ENCODE results near the gene PXYLP1. TPM values are rescaled to one million over a fixed set of nuclear protein-coding genes. Genes with fewer than 3 reads are reported as not detected.
"Not testable (repeated sequence)": the region's sequence is repeated elsewhere in the genome, so short reads cannot be mapped to it uniquely, and the experiment has no call there.

The PXYLP1 gene
- total RNA-seq, 4 donors from 2014 or later, result 0.46 to 13.1 (median 2.2) TPM

- in situ Hi-C loops (cut with MboI; ENCODE audit: low sequenced_read_pairs in 4 of 4) (loop anchor here in 2 of 4 donors (10.0 to 25.0 kb wide), 3 partner anchors 54 to 576 kb away; partner anchors contain the start of genes ATP1B3 (in 1 of the 2) and ZBTB38 (in 1 of the 2)), intact Hi-C loops (cut with DNase I; ENCODE audit: low total_unique reads) (loop anchor here (2.0 to 5.0 kb wide), 3 partner anchors 51 to 426 kb away; partner anchors contain the start of gene RNF7)
- Histone ChIP-seq H3K36me3 (no peaks in the 10 kb centered on the region), H3K4me1 (peaks cover 4 to 10% of the 10 kb centered on the region in 2 donors), H3K4me3 (peak overlapping the region; percentile 65 to 80 (median 70)), H3K9me3 (no peaks in the 10 kb centered on the region), H3K27ac (peak overlapping the region; percentile 81 to 83 (median 82)), H3K27me3 (no peaks in the 10 kb centered on the region)
- no peak for TF ChIP-seq POLR2A (IDR thresholded peaks at IDR 0.05)
- no peak for TF ChIP-seq CTCF (IDR thresholded peaks at IDR 0.05 in 4 of 5, conservative IDR thresholded peaks at IDR 0.05 in 1 of 5)
- ATAC-seq, result no peak
- no peak for DNase-seq
Observed at GRCh38 chr3:141311170-141311495, 79.5 kb downstream of the PXYLP1 start.

DNA sequence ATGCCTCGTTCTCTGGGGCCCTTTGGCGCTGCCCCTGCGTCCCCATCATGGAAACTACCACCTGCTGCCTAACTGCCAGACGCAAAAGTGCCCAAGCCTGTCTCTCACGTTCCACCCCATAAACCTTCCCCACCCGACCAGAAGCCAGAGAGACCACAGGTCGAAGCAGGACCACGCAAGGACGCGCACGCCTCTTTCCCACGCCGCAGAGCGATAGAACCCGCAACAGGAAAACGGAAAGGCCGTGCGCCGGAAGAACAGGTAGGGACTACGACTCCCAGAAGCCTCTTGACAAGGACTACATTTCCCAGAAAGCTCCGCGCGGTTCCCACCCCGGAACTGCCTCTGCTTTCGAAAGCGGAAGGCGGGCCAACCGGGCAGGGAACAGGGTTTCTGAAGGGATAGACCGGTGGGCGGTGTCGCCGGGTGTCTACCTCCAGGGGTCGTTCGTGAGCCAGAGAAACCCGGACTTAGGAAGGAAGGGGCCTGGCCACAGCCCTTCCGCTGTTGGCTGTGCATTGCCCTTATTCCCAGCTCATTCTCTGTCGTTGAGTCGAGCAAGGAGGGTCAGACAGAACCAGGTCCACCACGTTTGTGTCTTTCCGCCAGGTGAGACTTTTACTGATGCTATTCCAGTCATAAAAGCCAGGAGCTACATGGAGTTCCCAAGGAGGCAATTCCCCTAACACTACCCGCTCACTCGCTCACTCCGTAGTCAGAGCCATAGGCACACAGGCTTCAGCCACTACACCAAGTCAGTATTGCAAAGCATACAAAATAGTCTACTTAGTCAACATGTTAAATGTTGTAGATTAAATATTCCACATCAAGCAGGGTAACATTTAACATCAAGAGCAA is 80.1 kb downstream of the PXYLP1 start:
- peak; percentile 99 to 100 for ATAC-seq
- Histone ChIP-seq H3K27me3 (no peaks in the 10 kb centered on the region), H3K9me3 (no peaks in the 10 kb centered on the region), H3K36me3 (no peaks in the 10 kb centered on the region), H3K4me3 (peak overlapping the region; percentile 65 to 80 (median 70)), H3K4me1 (peaks cover 4 to 10% of the 10 kb centered on the region in 2 donors), H3K27ac (peak overlapping the region; percentile 81 to 83 (median 82))
- intact Hi-C loops (cut with DNase I; ENCODE audit: low total_unique reads) (loop anchor here (2.0 to 5.0 kb wide), 3 partner anchors 51 to 426 kb away; partner anchors contain the start of gene RNF7), in situ Hi-C loops (cut with MboI; ENCODE audit: low sequenced_read_pairs in 4 of 4) (loop anchor here in 2 of 4 donors (10.0 to 25.0 kb wide), 3 partner anchors 53 to 576 kb away; partner anchors contain the start of genes ATP1B3 (in 1 of the 2) and ZBTB38 (in 1 of the 2))
- TF ChIP-seq POLR2A (IDR thresholded peaks at IDR 0.05) (peak; percentile 38 to 39), CTCF (IDR thresholded peaks at IDR 0.05 in 4 of 5, conservative IDR thresholded peaks at IDR 0.05 in 1 of 5) (peak; percentile 59 to 81 (median 75))
- DNase-seq, result peak; percentile 96 to 97

DNA sequence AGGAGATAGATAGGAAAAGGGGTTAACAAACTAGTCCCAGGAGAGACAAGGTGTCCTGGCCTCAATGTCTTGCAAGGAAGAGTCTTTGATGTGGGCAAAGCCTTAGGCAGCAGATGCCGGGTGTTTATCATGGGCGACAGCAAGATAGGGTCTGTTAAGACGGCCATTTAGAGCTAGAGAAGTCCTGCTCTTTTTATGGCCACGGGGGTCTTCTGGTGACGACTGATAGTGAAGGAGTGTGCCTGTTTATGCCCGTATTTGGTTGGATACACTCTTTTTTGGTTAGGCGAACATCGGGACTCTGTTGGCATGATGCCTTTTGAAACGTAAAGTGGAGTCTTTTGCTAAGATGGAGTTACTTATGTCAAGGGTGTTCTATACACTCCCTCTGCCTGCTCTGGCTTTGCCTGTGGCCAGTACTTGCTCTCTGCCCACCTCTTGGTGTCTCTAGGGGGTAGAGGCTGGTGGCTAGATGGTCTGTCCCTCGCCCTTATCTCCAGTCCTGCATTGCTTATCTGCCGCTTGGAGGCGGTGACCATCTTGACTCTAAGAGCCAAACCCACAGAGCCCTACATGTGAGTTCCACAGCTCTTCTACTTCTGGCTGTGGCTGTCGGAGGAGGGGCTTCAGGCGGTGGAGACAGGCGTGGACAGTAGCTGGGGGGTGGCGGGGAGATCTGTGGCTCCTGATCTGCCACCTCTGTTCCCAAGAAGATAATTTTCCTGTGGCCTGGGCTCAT is 80.9 kb downstream of the PXYLP1 start:
- H3K4me3 ChIP-seq, result peak overlapping the region; percentile 65 to 80 (median 70)
- peaks cover 4 to 10% of the 10 kb centered on the region in 2 donors for H3K4me1 ChIP-seq
- ATAC-seq (no peak), DNase-seq (no peak)
- TF ChIP-seq POLR2A (IDR thresholded peaks at IDR 0.05) (no peak), CTCF (IDR thresholded peaks at IDR 0.05 in 4 of 5, conservative IDR thresholded peaks at IDR 0.05 in 1 of 5) (no peak)
- no peaks in the 10 kb centered on the region for H3K27me3 ChIP-seq
- no peaks in the 10 kb centered on the region for H3K36me3 ChIP-seq
- intact Hi-C loops (cut with DNase I; ENCODE audit: low total_unique reads) (loop anchor here (5.0 kb wide), 2 partner anchors 50 to 425 kb away; partner anchors contain the start of gene RNF7), in situ Hi-C loops (cut with MboI; ENCODE audit: low sequenced_read_pairs in 4 of 4) (loop anchor here in 2 of 4 donors (10.0 to 25.0 kb wide), 3 partner anchors 52 to 575 kb away; partner anchors contain the start of genes ATP1B3 (in 1 of the 2) and ZBTB38 (in 1 of the 2))
- no peaks in the 10 kb centered on the region for H3K9me3 ChIP-seq
- H3K27ac ChIP-seq, result peak overlapping the region; percentile 81 to 83 (median 82)

- Histone ChIP-seq H3K27ac (no peak overlapping the region), H3K36me3 (no peaks in the 10 kb centered on the region), H3K4me1 (peaks cover 4 to 10% of the 10 kb centered on the region in 2 donors), H3K27me3 (no peaks in the 10 kb centered on the region), H3K4me3 (no peak overlapping the region), H3K9me3 (no peaks in the 10 kb centered on the region)
- ATAC-seq, result no peak
- in situ Hi-C loops (cut with MboI; ENCODE audit: low sequenced_read_pairs in 4 of 4), result loop anchor here in 2 of 4 donors (10.0 to 25.0 kb wide), 3 partner anchors 52 to 574 kb away; partner anchors contain the start of genes ATP1B3 (in 1 of the 2) and ZBTB38 (in 1 of the 2)
- no peak for DNase-seq
- TF ChIP-seq POLR2A (IDR thresholded peaks at IDR 0.05) (no peak), CTCF (IDR thresholded peaks at IDR 0.05 in 4 of 5, conservative IDR thresholded peaks at IDR 0.05 in 1 of 5) (no peak)
- intact Hi-C loops (cut with DNase I; ENCODE audit: low total_unique reads), result loop anchor here (5.0 kb wide), 2 partner anchors 49 to 424 kb away; partner anchors contain the start of gene RNF7
Observed at GRCh38 chr3:141313093-141313683, 81.6 kb downstream of the PXYLP1 start.

- not testable (repeated sequence) for H3K27me3 ChIP-seq, H3K27ac ChIP-seq, DNase-seq, H3K36me3 ChIP-seq, H3K4me3 ChIP-seq, ATAC-seq, H3K9me3 ChIP-seq
- intact Hi-C loops (cut with DNase I; ENCODE audit: low total_unique reads) (loop anchor here (5.0 kb wide), 2 partner anchors 48 to 423 kb away; partner anchors contain the start of gene RNF7), in situ Hi-C loops (cut with MboI; ENCODE audit: low sequenced_read_pairs in 4 of 4) (loop anchor here in 2 of 4 donors (10.0 to 25.0 kb wide), 3 partner anchors 50 to 573 kb away; partner anchors contain the start of genes ATP1B3 (in 1 of the 2) and ZBTB38 (in 1 of the 2))
- H3K4me1 ChIP-seq, result peaks cover 4 to 10% of the 10 kb centered on the region in 2 donors
Observed at GRCh38 chr3:141314415-141314814, 82.8 kb downstream of the PXYLP1 start.
